Liver (tissue), 9 donors: ENCODE results near the gene NOC2L. TPM values are rescaled to one million over a fixed set of nuclear protein-coding genes. Genes with fewer than 3 reads are reported as not detected.

Experiments used
- DNase-seq: peaks from one replicate; pipeline ENCODE4 v3.0.0-alpha.2; 2017; ENCODE audit warnings: low spot score
- H3K27ac ChIP-seq, 2 donors: one replicate each; pipeline ENCODE4 v1.7.0; 2013; ENCODE audit warnings: inconsistent platforms in 2 of 2, low read length in 2 of 2, control low read depth in 1 of 2, low read depth in 1 of 2, mild to moderate bottlenecking in 1 of 2
- H3K27me3 ChIP-seq, 4 donors: one replicate each; pipeline versions ENCODE4 v1.6.1 to v1.7.0; 2013; ENCODE audit warnings: low read length in 3 of 4, inconsistent platforms in 1 of 4, mild to moderate bottlenecking in 1 of 4, moderate library complexity in 1 of 4; ENCODE audit not compliant: control insufficient read depth in 4 of 4, insufficient read depth in 4 of 4
- H3K36me3 ChIP-seq, 4 donors: one replicate each; pipeline versions ENCODE4 v1.6.1 to v1.7.0; 2013; ENCODE audit warnings: low read length in 3 of 4, mild to moderate bottlenecking in 3 of 4, low read depth in 1 of 4, moderate library complexity in 1 of 4; ENCODE audit not compliant: control insufficient read depth in 4 of 4, insufficient read depth in 3 of 4
- H3K4me1 ChIP-seq, 4 donors: one replicate each; pipeline versions ENCODE4 v1.6.1 to v1.7.0; 2013; ENCODE audit warnings: low read length in 3 of 4, mild to moderate bottlenecking in 3 of 4, moderate library complexity in 1 of 4; ENCODE audit not compliant: control insufficient read depth in 4 of 4, insufficient read depth in 4 of 4
- H3K4me3 ChIP-seq, 3 donors: one replicate each; pipeline versions ENCODE4 v1.6.1 to v1.7.0; 2013; ENCODE audit warnings: low read length in 3 of 3, control low read depth in 1 of 3, low read depth in 1 of 3, mild to moderate bottlenecking in 1 of 3
- H3K9ac ChIP-seq, 2 donors: one replicate each; pipeline ENCODE4 v1.7.0; 2013; ENCODE audit warnings: low read length in 2 of 2, mild to moderate bottlenecking in 2 of 2, moderate library complexity in 2 of 2, control low read depth in 1 of 2, low read depth in 1 of 2
- H3K9me3 ChIP-seq, 4 donors: one replicate each; pipeline versions ENCODE4 v1.6.1 to v1.7.0; 2013; ENCODE audit warnings: low read length in 3 of 4; ENCODE audit not compliant: control insufficient read depth in 4 of 4
- ATF3 ChIP-seq: IDR thresholded peaks from 2 replicates; pipeline ENCODE4 v1.6.1; 2016; ENCODE audit warnings: antibody characterized with exemption
- CTCF ChIP-seq: fragments of 150-350 bp; IDR thresholded peaks from 2 replicates; pipeline ENCODE4 v1.5.1; 2017; ENCODE audit warnings: improper control_type of control experiment, low read depth, low read length; ENCODE audit not compliant: missing input control
- EGR1 ChIP-seq, 2 donors: IDR thresholded peaks; 2 replicates each; pipeline ENCODE4 v1.6.1; 2016 to 2018; ENCODE audit warnings: antibody characterized with exemption in 2 of 2, low read depth in 2 of 2
- FOXA2 ChIP-seq: IDR thresholded peaks from 2 replicates; pipeline ENCODE4 v1.6.1; 2016; ENCODE audit warnings: antibody characterized with exemption
- GABPA ChIP-seq, 2 donors: IDR thresholded peaks in 1 of 2; conservative IDR thresholded peaks in 1 of 2; 2 replicates each; pipeline ENCODE4 v1.6.1; 2016; ENCODE audit warnings: antibody characterized with exemption in 2 of 2, mild to moderate bottlenecking in 1 of 2, moderate library complexity in 1 of 2
- HNF4A ChIP-seq, 2 donors: conservative IDR thresholded peaks; 2 replicates each; pipeline ENCODE4 v1.6.1; 2016; ENCODE audit warnings: antibody characterized with exemption in 2 of 2, mild to moderate bottlenecking in 2 of 2
- HNF4G ChIP-seq: IDR thresholded peaks from 2 replicates; pipeline ENCODE4 v1.6.1; 2016; ENCODE audit warnings: antibody characterized with exemption
- JUND ChIP-seq, 2 donors: IDR thresholded peaks; 2 replicates each; pipeline ENCODE4 v1.6.1; 2016; ENCODE audit warnings: antibody characterized with exemption in 2 of 2
- MAX ChIP-seq: IDR thresholded peaks from 2 replicates; pipeline ENCODE4 v1.6.1; 2016; ENCODE audit warnings: antibody characterized with exemption
- RAD21 ChIP-seq, 2 donors: IDR thresholded peaks; 2 replicates each; pipeline ENCODE4 v1.6.1; 2016; ENCODE audit warnings: antibody characterized with exemption in 2 of 2, mild to moderate bottlenecking in 2 of 2
- REST ChIP-seq: IDR thresholded peaks from 2 replicates; pipeline ENCODE4 v1.6.1; 2016; ENCODE audit warnings: antibody characterized with exemption, mild to moderate bottlenecking
- TAF1 ChIP-seq: conservative IDR thresholded peaks from 2 replicates; pipeline ENCODE4 v1.6.1; 2016; ENCODE audit warnings: antibody characterized with exemption, mild to moderate bottlenecking
- YY1 ChIP-seq: IDR thresholded peaks from 2 replicates; pipeline ENCODE4 v1.6.1; 2016; ENCODE audit warnings: antibody characterized with exemption, mild to moderate bottlenecking
- ZBTB33 ChIP-seq: IDR thresholded peaks from 2 replicates; pipeline ENCODE4 v1.6.1; 2016; ENCODE audit warnings: antibody characterized with exemption
- WGBS: extraction: QIAGEN DNeasy Blood & Tissue Kit; methylation state at CpG from one replicate; pipeline ENCODE4 v1.1.7; 2013; 5-methylcytosine and 5-hydroxymethylcytosine counted together
- polyA plus RNA-seq, 2 donors: library from polyadenylated mRNA; stranded (reverse) in 1 of 2; unstranded in 1 of 2; fragments of 200-250 nt in 1 of 2; fragments of >200 nt in 1 of 2; fragmentation: Nextera tagmentation in 1 of 2; extraction: Ambion mirVana in 1 of 2; gene quantifications; one replicate each; pipeline versions ENCODE4 v1.2.1 to v1.2.3, GENCODE V29; 2013 to 2015
- total RNA-seq, 2 donors: library from RNA; depleted of rRNA; stranded (reverse); fragments of >200 nt; gene quantifications; one replicate each; pipeline ENCODE4 v1.2.3, GENCODE V29; 2014
- donor health status: healthy.
- donor health status: healthy.
- donor health status: healthy.
- donor health status: healthy.
- donor health status: healthy.

Gene NOC2L
- total and polyA plus RNA-seq, 4 donors, result 17.1 to 34.5 (median 30.0) TPM

- Histone ChIP-seq H3K9me3 (no peaks in the 10 kb centered on the region), H3K4me3 (peak within 1 kb of the TSS in 2 of 3 donors; percentile 51 to 94), H3K27ac (no peak within 1 kb of the TSS), H3K36me3 (peaks cover 7 to 11% (median 10%) of the 10 kb centered on the region in 4 donors), H3K27me3 (no peaks in the 10 kb centered on the region), H3K9ac (no peak within 1 kb of the TSS), H3K4me1 (peaks cover 13 to 33% (median 20%) of the 10 kb centered on the region in 4 donors)
- WGBS, result 1% methylated on average over 109 of the region's 109 CpGs
- TF ChIP-seq TAF1 (no peak), ATF3 (no peak), REST (no peak), HNF4A (conservative IDR thresholded peaks at IDR 0.05) (no peak), HNF4G (no peak), GABPA (IDR thresholded peaks at IDR 0.05 in 1 of 2, conservative IDR thresholded peaks at IDR 0.05 in 1 of 2) (peak in 1 of 2 donors; percentile 27)
- DNase-seq, result peak; percentile 85
These were observed 1.5 kb upstream of the NOC2L start, which contains the start of gene KLHL17 for GRCh38 chr1:960363-961131. Gene KLHL17 (plus strand): TSS chr1:960584. CDS start chr1:960694, 110 bp downstream.

- no peak overlapping the region for H3K27ac ChIP-seq
- no peak overlapping the region for H3K9ac ChIP-seq
- no peaks in the 10 kb centered on the region for H3K9me3 ChIP-seq
- H3K36me3 ChIP-seq, result peaks cover 8 to 18% (median 13%) of the 10 kb centered on the region in 4 donors
- peak overlapping the region in 2 of 3 donors; percentile 45 to 94 for H3K4me3 ChIP-seq
- H3K4me1 ChIP-seq, result peaks cover 13 to 33% (median 20%) of the 10 kb centered on the region in 4 donors
- TF ChIP-seq MAX (no peak), YY1 (no peak), GABPA (IDR thresholded peaks at IDR 0.05 in 1 of 2, conservative IDR thresholded peaks at IDR 0.05 in 1 of 2) (no peak), EGR1 (IDR thresholded peaks at IDR 0.05; ENCODE audit: low read depth in 2 of 2) (no peak), TAF1 (no peak), CTCF (no peak), ZBTB33 (no peak), RAD21 (IDR thresholded peaks at IDR 0.05) (no peak), FOXA2 (no peak), JUND (IDR thresholded peaks at IDR 0.05) (no peak)
- 32% methylated on average over 57 of the region's 57 CpGs for WGBS
- DNase-seq, result no peak
- H3K27me3 ChIP-seq, result no peaks in the 10 kb centered on the region
These were observed 791 bp upstream of the NOC2L start for GRCh38 chr1:959731-960362.
